HepG2 (cell line): Measurements from ENCODE around the gene PCSK5. TPM values are rescaled to one million over a fixed set of nuclear protein-coding genes. Genes with fewer than 3 reads are reported as not detected.

Experiments
- ATAD3A ChIP-seq: sonication (generic); formaldehyde crosslinking; IDR thresholded peaks from 2 replicates; pipeline ENCODE4 v1.4.0; 2020; ENCODE audit warnings: missing genetic modification reagents
- CC2D1A ChIP-seq: sonication (generic); formaldehyde crosslinking; IDR thresholded peaks from 2 replicates; pipeline ENCODE4 v1.8.1; 2023; ENCODE audit warnings: mild to moderate bottlenecking, missing genetic modification reagents
- CERS6 ChIP-seq: sonication (generic); formaldehyde crosslinking; IDR thresholded peaks from 2 replicates; pipeline ENCODE4 v1.5.0; 2020; ENCODE audit warnings: missing genetic modification reagents
- FOXK2 ChIP-seq: fragments of 450-650 bp; IDR thresholded peaks from 2 replicates; pipeline ENCODE4 v1.6.1; 2016
- GATAD1 ChIP-seq: IDR thresholded peaks from 2 replicates; pipeline ENCODE4 v1.6.1; 2016; ENCODE audit warnings: missing genetic modification reagents, missing compliant biosample characterization
- GTF2F1 ChIP-seq: fragments of 150-350 bp; IDR thresholded peaks from 2 replicates; pipeline ENCODE4 v1.6.1; 2014; ENCODE audit warnings: low read length
- HMG20A ChIP-seq: IDR thresholded peaks from 2 replicates; pipeline ENCODE4 v1.6.1; 2016; ENCODE audit warnings: borderline replicate concordance
- HNF4G ChIP-seq, 2 experiments: sonication (generic) in 1 of 2; formaldehyde crosslinking in 1 of 2; IDR thresholded peaks; 2 replicates each; pipeline versions ENCODE4 v1.4.0 to v1.6.1; 2011 to 2020; ENCODE audit warnings: borderline replicate concordance in 2 of 2, low read depth in 2 of 2, mild to moderate bottlenecking in 2 of 2, low read length in 1 of 2, missing genetic modification reagents in 1 of 2, moderate library complexity in 1 of 2
- HOXD1 ChIP-seq: sonication (generic); formaldehyde crosslinking; IDR thresholded peaks from 2 replicates; pipeline ENCODE4 v1.5.0; 2020; ENCODE audit warnings: missing genetic modification reagents
- LBX2 ChIP-seq: sonication (generic); formaldehyde crosslinking; IDR thresholded peaks from 2 replicates; pipeline ENCODE4 v1.5.0; 2020; ENCODE audit warnings: missing genetic modification reagents, mild to moderate bottlenecking, borderline replicate concordance
- MAFG ChIP-seq: sonication (generic); formaldehyde crosslinking; IDR thresholded peaks from 2 replicates; pipeline ENCODE4 v1.5.1; 2020; ENCODE audit warnings: mild to moderate bottlenecking, missing genetic modification reagents
- MED8 ChIP-seq: sonication (generic); formaldehyde crosslinking; IDR thresholded peaks from 2 replicates; pipeline ENCODE4 v1.8.1; 2023; ENCODE audit warnings: mild to moderate bottlenecking, missing genetic modification reagents; ENCODE audit not compliant: insufficient replicate concordance
- MTA1 ChIP-seq: sonication (generic); formaldehyde crosslinking; IDR thresholded peaks from 2 replicates; pipeline ENCODE4 v1.4.0; 2020; ENCODE audit warnings: missing genetic modification reagents, mild to moderate bottlenecking, borderline replicate concordance
- SMARCE1 ChIP-seq: fragments of 450-650 bp; IDR thresholded peaks from 2 replicates; pipeline ENCODE4 v1.6.1; 2017; ENCODE audit warnings: borderline replicate concordance
- STAG1 ChIP-seq: sonication (generic); formaldehyde crosslinking; IDR thresholded peaks from 2 replicates; pipeline ENCODE4 v1.4.0; 2020; ENCODE audit warnings: missing genetic modification reagents
- TBL1XR1 ChIP-seq: fragments of 150-350 bp; IDR thresholded peaks from 2 replicates; pipeline ENCODE4 v1.6.1; 2014; ENCODE audit warnings: borderline replicate concordance, low read length; ENCODE audit not compliant: partially characterized antibody
- ZBTB26 ChIP-seq: IDR thresholded peaks from 2 replicates; pipeline ENCODE4 v1.6.1; 2016; ENCODE audit warnings: missing compliant biosample characterization, missing genetic modification reagents, borderline replicate concordance
- ZBTB7A ChIP-seq: sonication (generic); formaldehyde crosslinking; IDR thresholded peaks from 2 replicates; pipeline ENCODE4 v1.8.0; 2022; ENCODE audit warnings: mild to moderate bottlenecking, missing genetic modification reagents
- ZKSCAN1 ChIP-seq: fragments of 150-350 bp; IDR thresholded peaks from 2 replicates; pipeline ENCODE4 v1.6.1; 2014; ENCODE audit warnings: low read length
- ZKSCAN8 ChIP-seq: IDR thresholded peaks from 2 replicates; pipeline ENCODE4 v1.6.1; 2016; ENCODE audit warnings: borderline replicate concordance, missing genetic modification reagents, missing compliant biosample characterization
- ZNF18 ChIP-seq: sonication (generic); formaldehyde crosslinking; IDR thresholded peaks from 2 replicates; pipeline ENCODE4 v1.8.0; 2022; ENCODE audit warnings: mild to moderate bottlenecking, missing genetic modification reagents; ENCODE audit not compliant: insufficient replicate concordance
- ZNF180 ChIP-seq: sonication (generic); formaldehyde crosslinking; IDR thresholded peaks from 2 replicates; pipeline ENCODE4 v1.4.0; 2020; ENCODE audit warnings: low read depth, missing genetic modification reagents, borderline replicate concordance
- ZNF382 ChIP-seq: sonication (generic); formaldehyde crosslinking; IDR thresholded peaks from 2 replicates; pipeline ENCODE4 v1.5.0; 2020; ENCODE audit warnings: missing genetic modification reagents, mild to moderate bottlenecking, borderline replicate concordance
- ZNF431 ChIP-seq: sonication (generic); formaldehyde crosslinking; IDR thresholded peaks from 2 replicates; pipeline ENCODE4 v1.9.0; 2022; ENCODE audit warnings: missing genetic modification reagents, low read depth, mild to moderate bottlenecking, borderline replicate concordance
- ZNF564 ChIP-seq: sonication (generic); formaldehyde crosslinking; IDR thresholded peaks from 2 replicates; pipeline ENCODE4 v1.8.1; 2023; ENCODE audit warnings: mild to moderate bottlenecking, missing genetic modification reagents
- ZNF576 ChIP-seq: sonication (generic); formaldehyde crosslinking; IDR thresholded peaks from 2 replicates; pipeline ENCODE4 v1.4.0; 2020; ENCODE audit warnings: mild to moderate bottlenecking, missing genetic modification reagents
- ZSCAN9 ChIP-seq: IDR thresholded peaks from 2 replicates; pipeline ENCODE4 v1.6.1; 2016; ENCODE audit warnings: borderline replicate concordance
- polyA plus RNA-seq, 8 experiments: library from polyadenylated mRNA; depleted of rRNA in 3 of 8; stranded (reverse) in 7 of 8; unstranded in 1 of 8; fragments of >200 nt; fragmentation: Illumina TruSeq in 4 of 8; extraction: Trizol in 4 of 8; gene quantifications; 2 replicates each; pipeline versions ENCODE4 v1.2.1 to v1.2.3, GENCODE V29; 2011 to 2016; ENCODE audit warnings: low read depth in 4 of 8, missing spikeins in 1 of 8, mixed read lengths in 1 of 8; ENCODE audit not compliant: insufficient read depth in 1 of 8
- total RNA-seq, 5 experiments: library from RNA; depleted of rRNA; stranded (reverse); fragments of >200 nt; fragmentation: Illumina TruSeq; extraction: Trizol; gene quantifications; 2 replicates each; pipeline ENCODE4 v1.2.3, GENCODE V29; 2016; ENCODE audit warnings: low read depth in 1 of 5

The PCSK5 gene
- total and polyA plus RNA-seq, 2 of the 13 experiments (the other 11 are each of a cell fraction or from before 2014, with no cell fraction given), result 0.55 to 0.66 TPM

- peak; percentile 43; the same call in 1 of the 2 replicates for TF ChIP-seq HNF4G (IDR thresholded peaks at IDR 0.05; ENCODE audit: borderline replicate concordance, low read depth, low read length)
- TF ChIP-seq HNF4G (CRISPR knock-in tag; IDR thresholded peaks at IDR 0.05; ENCODE audit: borderline replicate concordance, low read depth), result 0 out of 2 replicates have a peak, but pooled peaks have one; percentile 33
- no peak for TF ChIP-seq CC2D1A (CRISPR knock-in tag)
- TF ChIP-seq MED8 (CRISPR knock-in tag), result peak; percentile 66
- TF ChIP-seq HMG20A (CRISPR knock-in tag), result no peak
- TF ChIP-seq ZBTB7A (CRISPR knock-in tag), result no peak; the same call in 1 of the 2 replicates
- TF ChIP-seq ATAD3A, result no peak
- no peak for TF ChIP-seq SMARCE1
- no peak for TF ChIP-seq MTA1 (CRISPR knock-in tag)
- TF ChIP-seq TBL1XR1, result no peak
- no peak for TF ChIP-seq ZNF180
- peak; percentile 62 for TF ChIP-seq ZNF564 (CRISPR knock-in tag)
- TF ChIP-seq ZSCAN9, result no peak; the same call in 1 of the 2 replicates
- TF ChIP-seq ZNF18 (CRISPR knock-in tag), result peak; percentile 79
- no peak for TF ChIP-seq ZNF382
- no peak for TF ChIP-seq ZKSCAN1
- no peak for TF ChIP-seq ZKSCAN8 (CRISPR knock-in tag)
- no peak for TF ChIP-seq ZBTB26 (CRISPR knock-in tag)
- no peak for TF ChIP-seq LBX2 (CRISPR knock-in tag)
- no peak for TF ChIP-seq CERS6 (CRISPR knock-in tag)
- peak; percentile 18; the same call in 1 of the 2 replicates for TF ChIP-seq ZNF431 (CRISPR knock-in tag)
- 0 out of 2 replicates have a peak, but pooled peaks have one; percentile 11 for TF ChIP-seq HOXD1
- TF ChIP-seq GTF2F1, result no peak
- no peak for TF ChIP-seq MAFG (CRISPR knock-in tag)
- peak; percentile 72 for TF ChIP-seq STAG1
- TF ChIP-seq GATAD1, result peak; percentile 58
- TF ChIP-seq ZNF576 (CRISPR knock-in tag), result no peak
- no peak for TF ChIP-seq FOXK2
Observed at GRCh38 chr9:76394195-76394959, 503.9 kb downstream of the PCSK5 start, which contains the start of gene RFK (continued).
